Measurements from ENCODE around the gene ZNF784. TPM values are rescaled to one million over a fixed set of nuclear protein-coding genes. Genes with fewer than 3 reads are reported as not detected.

ZNF784 gene
- total RNA-seq, 4 donors from 2014 or later, result 1.3 to 6.0 (median 2.3) TPM

DNA sequence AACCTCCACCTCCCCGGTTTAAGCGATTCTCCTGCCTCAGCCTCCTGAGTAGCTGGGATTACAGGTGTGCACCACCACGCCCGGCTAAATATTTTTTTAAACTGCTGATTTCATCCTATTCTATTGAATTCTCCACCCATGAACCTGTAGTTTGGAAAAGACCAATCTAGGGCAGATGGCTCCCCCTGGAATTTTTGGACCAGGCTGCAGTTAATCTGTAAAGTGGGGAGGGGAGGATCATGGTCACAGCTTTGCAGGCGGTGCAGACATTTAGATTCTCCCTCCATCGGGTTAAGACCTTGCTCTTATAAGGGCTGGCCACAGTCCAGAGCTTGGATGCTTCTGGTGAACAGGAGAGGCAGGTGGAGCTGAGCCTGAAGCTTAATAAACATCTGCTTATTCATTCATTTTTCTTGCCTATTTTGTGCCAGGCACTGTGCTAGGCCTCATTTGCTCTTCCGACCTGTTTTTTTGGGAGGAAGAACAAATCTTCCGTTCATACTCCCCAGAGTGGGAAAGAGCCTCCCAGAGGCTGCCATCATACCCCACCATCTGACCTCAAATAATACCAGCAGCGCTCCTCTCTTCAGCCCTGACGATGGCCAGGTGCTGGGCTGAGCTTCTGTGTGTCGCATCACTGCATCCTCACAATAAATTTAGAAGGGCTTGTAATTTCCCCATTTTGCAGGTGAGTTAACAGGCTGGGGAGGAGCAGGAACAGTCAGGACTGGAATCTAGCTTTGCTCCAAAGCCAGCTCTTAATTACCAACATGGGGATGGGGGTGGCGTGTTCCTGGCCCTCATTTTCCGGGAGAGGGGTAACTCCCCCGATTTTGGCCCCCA lies 22.7 kb upstream of the ZNF784 start:
- TF ChIP-seq, protein P1, sequence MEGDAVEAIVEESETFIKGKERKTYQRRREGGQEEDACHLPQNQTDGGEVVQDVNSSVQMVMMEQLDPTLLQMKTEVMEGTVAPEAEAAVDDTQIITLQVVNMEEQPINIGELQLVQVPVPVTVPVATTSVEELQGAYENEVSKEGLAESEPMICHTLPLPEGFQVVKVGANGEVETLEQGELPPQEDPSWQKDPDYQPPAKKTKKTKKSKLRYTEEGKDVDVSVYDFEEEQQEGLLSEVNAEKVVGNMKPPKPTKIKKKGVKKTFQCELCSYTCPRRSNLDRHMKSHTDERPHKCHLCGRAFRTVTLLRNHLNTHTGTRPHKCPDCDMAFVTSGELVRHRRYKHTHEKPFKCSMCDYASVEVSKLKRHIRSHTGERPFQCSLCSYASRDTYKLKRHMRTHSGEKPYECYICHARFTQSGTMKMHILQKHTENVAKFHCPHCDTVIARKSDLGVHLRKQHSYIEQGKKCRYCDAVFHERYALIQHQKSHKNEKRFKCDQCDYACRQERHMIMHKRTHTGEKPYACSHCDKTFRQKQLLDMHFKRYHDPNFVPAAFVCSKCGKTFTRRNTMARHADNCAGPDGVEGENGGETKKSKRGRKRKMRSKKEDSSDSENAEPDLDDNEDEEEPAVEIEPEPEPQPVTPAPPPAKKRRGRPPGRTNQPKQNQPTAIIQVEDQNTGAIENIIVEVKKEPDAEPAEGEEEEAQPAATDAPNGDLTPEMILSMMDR (IDR thresholded peaks at IDR 0.05; ENCODE audit: low read depth), result no peak

DNA sequence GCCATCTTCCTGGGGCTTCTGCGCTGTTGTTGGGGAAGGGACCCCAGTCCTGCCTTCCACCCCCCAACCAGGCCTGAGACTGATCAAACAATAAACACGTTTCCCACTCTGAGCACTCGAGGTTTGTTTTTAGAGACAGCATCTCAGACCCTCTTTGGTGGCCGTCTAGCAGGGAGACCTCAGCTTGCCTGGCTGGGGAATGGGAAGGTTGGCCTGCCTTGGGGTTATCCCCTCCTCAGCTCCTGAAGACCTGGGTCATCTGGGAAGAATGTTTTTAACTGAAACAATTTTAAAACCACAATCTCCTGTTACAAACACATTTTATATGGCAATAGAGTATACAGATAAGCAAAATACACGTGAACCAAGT lies 21.1 kb upstream of the ZNF784 start:
- TF ChIP-seq, protein P1 (IDR thresholded peaks at IDR 0.05; ENCODE audit: low read depth), result no peak

DNA sequence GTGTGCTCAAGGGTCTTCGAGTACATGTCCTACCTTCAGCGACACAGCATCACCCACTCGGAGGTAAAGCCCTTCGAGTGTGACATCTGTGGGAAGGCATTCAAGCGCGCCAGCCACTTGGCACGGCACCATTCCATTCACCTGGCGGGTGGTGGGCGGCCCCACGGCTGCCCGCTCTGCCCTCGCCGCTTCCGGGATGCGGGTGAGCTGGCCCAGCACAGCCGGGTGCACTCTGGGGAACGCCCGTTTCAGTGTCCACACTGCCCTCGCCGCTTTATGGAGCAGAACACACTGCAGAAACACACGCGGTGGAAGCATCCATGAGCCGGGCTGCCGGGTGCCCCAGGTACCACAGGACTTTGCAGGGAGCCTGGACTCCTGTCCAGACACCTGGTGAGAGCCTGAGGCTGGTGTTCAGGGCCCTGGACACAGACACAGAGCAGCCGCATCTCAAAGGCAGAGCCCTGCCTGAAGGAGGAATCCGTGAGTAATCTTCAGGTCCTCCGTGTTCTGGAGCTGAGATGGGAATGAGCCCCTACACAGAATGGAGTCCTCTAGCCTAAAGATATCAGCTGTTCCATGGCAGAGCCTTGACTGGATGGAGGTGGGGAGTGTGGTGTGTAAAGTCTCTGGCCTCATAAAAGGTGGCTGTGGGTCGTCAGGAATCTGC lies 20.6 kb upstream of the ZNF784 start:
- TF ChIP-seq, protein P1 (IDR thresholded peaks at IDR 0.05; ENCODE audit: low read depth), result no peak

DNA sequence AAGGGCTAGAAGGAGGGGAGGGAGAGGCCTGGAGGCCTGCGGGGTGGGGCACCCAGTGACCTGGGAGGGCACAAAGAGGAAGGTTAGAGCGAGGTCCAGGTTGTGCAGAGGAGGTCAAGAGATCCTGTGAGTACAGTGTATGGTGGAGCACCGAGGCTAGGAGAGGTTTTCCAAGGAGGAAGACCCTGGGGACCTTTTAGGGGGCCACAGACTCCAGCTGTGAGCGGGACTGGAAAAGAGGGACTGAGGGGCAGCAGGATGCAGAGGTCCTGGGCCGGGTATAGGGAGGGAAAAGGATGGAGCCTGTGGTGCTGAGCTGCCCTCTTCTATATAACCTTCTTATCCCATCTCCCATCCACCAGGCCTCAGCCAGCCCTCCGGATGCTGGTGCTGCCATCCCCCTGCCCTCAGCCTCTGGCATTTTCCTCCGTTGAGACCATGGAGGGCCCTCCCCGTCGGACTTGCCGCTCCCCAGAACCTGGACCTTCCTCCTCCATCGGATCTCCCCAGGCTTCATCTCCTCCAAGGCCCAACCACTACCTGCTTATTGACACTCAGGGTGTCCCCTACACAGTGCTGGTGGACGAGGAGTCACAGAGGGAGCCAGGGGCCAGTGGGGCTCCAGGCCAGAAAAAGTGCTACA lies 19.9 kb upstream of the ZNF784 start:
- TF ChIP-seq, protein P1 (IDR thresholded peaks at IDR 0.05; ENCODE audit: low read depth), result no peak

DNA sequence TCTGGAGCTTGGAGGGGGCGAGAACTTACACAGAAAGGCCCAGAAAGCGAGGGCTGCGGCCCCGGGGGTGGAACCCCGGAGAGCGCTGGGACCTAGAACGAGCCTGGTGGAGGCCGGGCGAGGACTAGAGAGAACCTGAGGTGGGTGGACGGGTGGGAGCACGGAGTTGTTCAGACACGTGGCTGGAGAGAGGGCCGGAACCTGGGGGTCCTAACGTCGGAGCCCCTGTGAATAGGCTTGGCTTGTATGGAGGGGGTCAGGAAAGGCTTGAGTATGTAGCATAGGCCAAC lies 19.5 kb upstream of the ZNF784 start:
- TF ChIP-seq, protein P1 (IDR thresholded peaks at IDR 0.05; ENCODE audit: low read depth), result no peak

DNA sequence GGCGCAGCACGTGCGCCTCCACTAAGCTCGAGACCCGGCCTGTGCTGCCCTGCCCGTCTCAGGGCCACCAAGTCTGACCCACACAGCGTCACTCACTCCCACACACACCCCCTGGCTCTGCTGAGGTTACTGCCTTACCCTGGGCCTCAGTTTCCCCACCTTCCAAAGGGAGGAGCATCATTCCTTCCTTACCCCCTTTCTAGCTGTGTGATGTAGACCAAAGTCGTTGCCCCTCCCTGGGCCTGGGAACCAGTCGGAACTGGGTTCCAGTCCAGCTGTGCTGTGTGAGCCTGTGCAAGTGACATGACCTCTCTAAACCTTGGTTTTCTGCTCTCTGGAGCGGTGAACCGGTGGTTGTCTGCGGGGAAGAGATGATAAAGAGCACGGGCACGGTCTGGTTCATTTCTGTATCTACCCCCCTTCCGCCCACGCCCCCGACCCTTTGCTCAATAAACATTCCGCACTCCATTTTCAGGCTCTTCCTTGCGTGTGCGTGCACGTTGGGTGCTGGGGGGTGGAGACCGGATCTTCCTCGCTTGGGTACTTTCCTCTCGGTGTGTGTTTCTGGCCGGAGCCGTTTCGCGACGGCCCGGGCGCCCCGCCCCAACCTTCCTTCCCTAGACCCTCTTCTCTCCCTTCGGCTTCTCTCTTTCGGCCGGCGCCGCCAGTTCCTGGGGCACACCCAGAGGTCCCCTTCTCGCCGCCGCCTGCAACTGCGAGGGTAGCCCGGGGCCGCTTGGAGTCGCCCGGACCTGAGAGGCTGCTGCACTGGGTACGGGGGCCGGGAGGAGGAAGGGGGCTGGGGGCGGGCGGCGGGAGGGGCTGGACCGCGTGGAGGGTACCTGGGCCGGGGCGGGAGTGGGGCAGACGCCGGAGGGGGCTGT lies 18.9 kb upstream of the ZNF784 start, which contains the start of gene ZNF581:
TSS of gene ZNF581 (plus strand) at position 647 of the 884 bp plus-strand sequence. CDS start 923 bp downstream, outside the sequence.
- TF ChIP-seq, protein P1 (IDR thresholded peaks at IDR 0.05; ENCODE audit: low read depth), result no peak

All from subcutaneous adipose tissue (tissue), 4 donors.